KBM-7 (cell line): ENCODE measurements around the gene SLC47A2.

Experiments used
- DNase-seq: peaks from one replicate; pipeline ENCODE4 v3.0.0-alpha.2; 2015
- in situ Hi-C: fragments of 300-500 bp; cut with MboI; formaldehyde crosslinking; loops from 2 replicates; pipeline ENCODE4 v1.14.3; 2020; ENCODE audit warnings: low sequenced_read_pairs, low pct_unique_long_range_greater_than_20kb, mixed read lengths

The SLC47A2 gene

GRCh38 chr17:19731626-19732025 lies 15.2 kb upstream of the SLC47A2 start:
- in situ Hi-C loops = no loop called here
- no peak for DNase-seq

GRCh38 chr17:19730843-19731242 lies 14.5 kb upstream of the SLC47A2 start:
- DNase-seq = no peak
- in situ Hi-C loops = no loop called here

GRCh38 chr17:19729900-19730299 lies 13.5 kb upstream of the SLC47A2 start:
- in situ Hi-C loops = no loop called here
- no peak for DNase-seq

- in situ Hi-C loops = no loop called here
- no peak for DNase-seq
These were observed 11.7 kb upstream of the SLC47A2 start for GRCh38 chr17:19728084-19728495.

GRCh38 chr17:19727501-19728078 lies 11.2 kb upstream of the SLC47A2 start:
- DNase-seq = no peak
- in situ Hi-C loops = no loop called here

- in situ Hi-C loops = no loop called here
- DNase-seq = no peak
These were observed 10.4 kb upstream of the SLC47A2 start for GRCh38 chr17:19726631-19727376.

GRCh38 chr17:19725486-19725885 lies 9.1 kb upstream of the SLC47A2 start:
- in situ Hi-C loops = no loop called here
- no peak for DNase-seq

- DNase-seq = peak; percentile 18
- in situ Hi-C loops = no loop called here
These were observed 8.4 kb upstream of the SLC47A2 start for GRCh38 chr17:19724501-19725420.

- in situ Hi-C loops = no loop called here
- no peak for DNase-seq
These were observed 7.6 kb upstream of the SLC47A2 start for GRCh38 chr17:19723964-19724363.

- in situ Hi-C loops = no loop called here
- DNase-seq = no peak
These were observed 4.4 kb upstream of the SLC47A2 start for GRCh38 chr17:19720631-19721426.

- no peak for DNase-seq
- in situ Hi-C loops = no loop called here
These were observed 3.8 kb upstream of the SLC47A2 start for GRCh38 chr17:19720210-19720475.

- DNase-seq = no peak
- in situ Hi-C loops = no loop called here
These were observed 3.2 kb upstream of the SLC47A2 start for GRCh38 chr17:19719355-19720209.

GRCh38 chr17:19718613-19719354 lies 2.4 kb upstream of the SLC47A2 start:
- peak; percentile 43 for DNase-seq
- in situ Hi-C loops = no loop called here

GRCh38 chr17:19718041-19718612 lies 1.7 kb upstream of the SLC47A2 start:
- in situ Hi-C loops = no loop called here
- no peak for DNase-seq

- in situ Hi-C loops = no loop called here
- DNase-seq = no peak
These were observed 1.1 kb upstream of the SLC47A2 start for GRCh38 chr17:19717411-19717908.

GRCh38 chr17:19717031-19717360 lies 612 bp upstream of the SLC47A2 start:
- DNase-seq = no peak
- in situ Hi-C loops = no loop called here

- in situ Hi-C loops = no loop called here
- no peak for DNase-seq
These were observed 1.6 kb downstream of the SLC47A2 start for GRCh38 chr17:19714542-19715411.
